Central memory CD4-positive, alpha-beta T cell (primary cell): ENCODE measurements around the gene ANKRD40CL.
"Not testable (repeated sequence)": the region's sequence is repeated elsewhere in the genome, so short reads cannot be mapped to it uniquely, and the experiment has no call there.

Experiments used
- DNase-seq: peaks from one replicate; pipeline ENCODE4 v3.0.0; 2022
- total RNA-seq, 3 experiments: gene quantifications; one replicate each; lab custom pipeline; 2026; lab: John Stamatoyannopoulos, UW

The ANKRD40CL gene, protein sequence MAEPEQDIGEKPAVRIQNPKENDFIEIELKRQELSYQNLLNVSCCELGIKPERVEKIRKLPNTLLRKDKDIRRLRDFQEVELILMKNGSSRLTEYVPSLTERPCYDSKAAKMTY
- 0 reads per million in 3 experiments for total RNA-seq

DNA sequence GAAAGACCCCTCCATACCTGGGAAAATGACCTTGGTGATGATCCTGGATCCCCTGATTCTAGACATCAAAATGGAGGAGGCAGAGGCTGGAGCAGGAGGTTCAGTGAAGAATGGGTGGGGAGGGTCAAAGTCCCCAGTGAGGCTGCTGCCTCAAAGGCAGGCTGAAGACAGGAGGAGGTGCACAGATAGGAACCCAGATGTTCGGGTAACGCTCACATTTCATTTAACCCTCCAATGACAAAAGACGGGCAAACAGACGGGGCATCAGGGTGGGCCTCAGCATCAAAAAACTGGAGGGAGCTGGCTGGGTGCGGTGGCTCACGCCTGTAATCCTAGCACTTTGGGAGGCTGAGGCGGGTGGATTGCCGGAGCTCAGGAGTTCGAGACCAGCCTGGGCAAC, at the start of gene ANKRD40CL:
TSS of gene ANKRD40CL (minus strand) at position 73 of the 400 bp plus-strand sequence. CDS start 605 bp downstream, outside the sequence.
- DNase-seq: no peak

DNA sequence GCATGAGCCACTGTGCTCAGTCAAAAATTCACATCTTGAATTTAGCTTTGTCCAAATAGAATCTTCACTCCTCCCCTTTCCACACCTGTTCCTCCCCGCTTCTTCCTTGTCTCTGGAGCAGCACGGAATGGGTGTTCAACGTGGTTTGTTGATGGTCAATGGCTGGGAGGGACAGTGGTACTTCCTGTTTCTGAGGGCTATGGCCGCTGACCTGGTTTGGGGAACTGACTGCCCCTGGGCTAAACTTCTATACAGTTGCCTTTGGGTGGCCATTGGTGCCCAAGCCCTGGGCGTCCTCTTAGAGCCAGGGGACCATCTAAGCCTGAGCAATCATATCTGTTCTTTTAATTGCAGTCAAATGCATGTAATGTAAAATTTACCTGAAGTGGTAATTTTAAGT, 49.0 kb upstream of the ANKRD40CL start:
- no peak for DNase-seq

GRCh38 chr17:50815400-50815799, 48.1 kb upstream of the ANKRD40CL start:
- no peak for DNase-seq

DNA sequence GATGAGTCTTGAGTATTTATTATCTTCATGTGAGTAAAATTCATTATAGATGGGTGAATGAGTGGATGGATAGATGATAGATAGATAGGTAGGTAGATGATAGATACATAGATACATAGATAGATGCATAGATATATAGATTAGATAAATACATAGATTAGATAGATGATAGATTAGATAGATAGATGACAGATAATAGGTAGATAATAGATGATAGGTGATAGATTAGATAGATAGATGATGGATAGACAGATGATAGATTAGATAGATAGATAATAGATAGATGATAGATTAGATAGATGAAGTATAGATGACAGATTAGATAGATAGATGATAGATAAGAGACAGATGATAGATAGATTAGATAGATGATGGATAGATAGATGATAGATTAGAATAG, 46.3 kb upstream of the ANKRD40CL start:
- DNase-seq: no peak

- DNase-seq: no peak
Measured at GRCh38 chr17:50808888-50809287, 41.6 kb upstream of the ANKRD40CL start.

GRCh38 chr17:50808413-50808812, 41.1 kb upstream of the ANKRD40CL start:
- no peak for DNase-seq

DNA sequence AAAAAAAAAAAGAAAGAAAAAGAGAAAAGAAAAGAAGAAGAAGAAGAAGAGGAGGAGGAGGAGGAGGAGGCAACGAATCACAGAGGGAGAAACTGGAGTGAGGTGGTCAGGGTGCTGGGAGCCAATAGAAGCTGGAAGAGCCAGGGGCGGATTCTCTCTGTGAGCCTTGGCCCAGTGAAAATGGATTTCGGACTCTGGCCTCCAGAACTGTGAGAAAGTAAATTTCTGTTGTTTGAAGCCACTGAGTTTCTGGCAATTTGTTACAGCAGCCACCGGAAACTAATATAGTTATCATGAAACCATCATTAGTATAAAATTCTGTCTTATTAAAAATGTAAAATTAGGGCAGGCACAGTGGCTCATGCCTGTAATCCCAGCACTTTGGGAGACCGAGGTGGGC, 40.4 kb upstream of the ANKRD40CL start:
- DNase-seq: no peak

DNA sequence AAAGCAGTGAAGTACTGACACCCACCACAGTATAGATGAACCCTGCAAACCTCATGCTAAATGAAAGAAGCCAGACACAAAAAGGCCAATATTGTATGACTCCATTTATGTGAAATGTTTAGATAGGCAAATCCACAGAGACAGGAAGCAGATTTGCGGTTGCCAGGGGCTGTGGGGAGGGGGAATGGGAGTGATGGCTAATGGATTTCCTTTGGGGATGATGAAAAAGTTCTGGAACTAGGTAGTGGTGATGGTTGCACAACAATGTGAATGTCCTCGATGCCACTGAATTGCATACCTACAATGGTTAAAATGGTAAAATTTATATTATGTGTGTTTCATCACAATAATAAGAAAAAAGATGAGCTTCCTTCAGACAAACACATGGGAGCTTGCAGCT, 39.7 kb upstream of the ANKRD40CL start:
- DNase-seq: no peak

DNA sequence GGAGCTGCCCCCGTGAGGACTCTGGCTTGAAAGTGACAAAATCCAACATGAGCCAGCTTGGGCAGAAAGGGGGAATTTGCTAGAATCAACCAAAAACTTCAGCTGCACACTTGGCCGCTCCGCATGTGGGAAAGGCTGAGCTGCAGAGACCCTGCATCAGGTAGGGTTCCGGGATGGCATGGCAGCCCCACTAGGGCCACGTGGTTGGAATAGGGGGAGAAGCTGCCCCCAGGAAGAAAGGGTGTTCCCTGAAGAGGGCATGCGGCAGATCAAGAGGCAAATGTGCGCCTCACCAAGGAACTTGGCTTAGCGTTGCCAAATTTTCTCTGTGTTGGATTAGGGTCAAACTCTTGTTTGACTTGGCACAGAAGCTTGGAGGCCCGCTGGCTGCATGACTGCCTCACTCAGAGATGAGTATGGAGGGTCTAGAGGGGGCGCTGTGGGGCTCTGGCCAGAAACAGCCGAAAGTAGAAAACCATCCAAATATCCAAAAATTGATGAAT, 38.9 kb upstream of the ANKRD40CL start:
- no peak for DNase-seq

DNA sequence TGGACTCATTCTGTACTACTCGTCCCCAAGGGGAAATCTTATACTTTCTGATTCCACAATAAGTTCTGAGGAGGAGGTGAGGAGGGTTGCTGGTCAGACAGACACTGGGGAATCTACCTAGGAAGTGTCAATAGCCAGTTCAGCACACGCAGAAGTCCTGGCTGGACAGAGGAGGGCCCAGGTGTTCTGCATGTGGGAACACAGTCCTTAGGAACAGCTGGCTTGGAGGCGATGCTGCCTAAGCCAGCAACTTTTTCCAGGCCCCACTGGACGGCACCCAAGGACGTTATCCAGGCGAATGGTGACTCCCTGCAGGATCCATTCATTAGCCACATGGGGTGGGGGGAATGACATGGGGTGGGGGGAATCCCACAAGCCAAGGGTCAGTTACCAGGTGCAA, 38.2 kb upstream of the ANKRD40CL start:
- DNase-seq: no peak

GRCh38 chr17:50804749-50805475, 37.6 kb upstream of the ANKRD40CL start:
- not testable (repeated sequence) for DNase-seq

DNA sequence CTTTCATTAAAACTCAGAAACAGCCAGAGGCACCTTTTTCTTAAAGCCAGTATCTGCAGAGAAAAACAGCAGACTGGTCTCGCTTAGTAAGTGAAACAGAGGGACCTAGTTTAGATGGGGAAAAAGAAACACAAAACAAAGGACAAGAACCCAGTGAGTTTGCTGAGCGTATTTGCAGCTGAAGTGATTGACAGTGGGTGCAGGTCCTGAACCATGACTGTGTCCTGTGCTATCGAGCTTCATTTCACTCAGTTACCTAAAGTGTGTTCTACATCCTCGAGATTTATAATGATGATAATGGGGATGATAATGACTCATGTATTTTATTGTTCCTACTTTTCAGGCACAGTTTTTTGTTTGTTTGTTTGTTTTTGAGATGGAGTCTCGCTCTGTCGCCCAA, 36.4 kb upstream of the ANKRD40CL start:
- no peak for DNase-seq

GRCh38 chr17:50802609-50803571, 35.6 kb upstream of the ANKRD40CL start:
- no peak for DNase-seq

DNA sequence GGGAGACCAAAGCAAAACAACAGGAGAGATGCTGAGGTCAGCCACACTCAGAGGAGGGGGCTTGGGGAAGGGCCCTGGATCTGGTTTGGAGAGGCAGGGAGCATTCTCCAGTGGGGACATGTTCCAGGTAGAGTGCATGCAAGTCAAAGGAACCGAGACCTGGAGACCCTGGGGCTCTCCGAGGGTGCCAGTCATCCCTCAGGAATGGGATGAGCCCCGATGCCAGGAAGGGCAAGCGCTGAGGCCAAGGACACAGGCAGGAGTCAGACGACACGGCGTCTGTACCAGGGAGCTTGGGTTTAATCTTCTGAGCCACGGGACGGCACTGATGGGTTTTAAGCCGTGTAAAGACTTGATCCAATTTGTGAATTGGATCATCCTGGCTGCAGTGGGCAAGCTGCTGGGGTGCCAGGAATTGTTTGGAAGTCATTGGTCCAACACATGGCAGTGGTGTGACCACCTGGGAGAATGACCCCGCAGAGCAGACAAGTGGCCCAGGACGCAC, 32.9 kb upstream of the ANKRD40CL start:
- no peak for DNase-seq

DNA sequence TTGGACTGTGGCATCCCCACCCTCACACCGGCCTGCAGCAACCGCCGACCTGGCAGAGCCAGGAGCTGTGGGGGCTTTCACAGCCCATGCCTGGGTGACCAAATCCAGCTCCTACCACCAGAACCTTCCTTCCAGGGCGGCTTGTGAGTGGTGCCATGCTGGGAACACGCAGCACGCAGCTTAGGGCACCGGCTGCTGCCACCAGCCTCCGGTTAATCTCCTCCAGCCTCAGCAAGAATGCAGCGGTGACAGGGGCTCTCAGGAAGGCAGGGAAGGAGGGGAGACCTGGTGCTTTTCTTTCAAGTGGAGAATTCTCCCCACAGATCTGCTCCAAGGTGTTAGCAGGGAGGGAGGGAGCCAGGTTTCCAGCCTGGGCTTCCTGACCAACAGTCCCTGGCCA, 32.3 kb upstream of the ANKRD40CL start:
- no peak for DNase-seq

GRCh38 chr17:50798424-50799288, 31.3 kb upstream of the ANKRD40CL start:
- no peak for DNase-seq

- no peak for DNase-seq
Measured at GRCh38 chr17:50797135-50797810, 30.0 kb upstream of the ANKRD40CL start.

- no peak for DNase-seq
Measured at GRCh38 chr17:50794361-50794760, 27.0 kb upstream of the ANKRD40CL start.

DNA sequence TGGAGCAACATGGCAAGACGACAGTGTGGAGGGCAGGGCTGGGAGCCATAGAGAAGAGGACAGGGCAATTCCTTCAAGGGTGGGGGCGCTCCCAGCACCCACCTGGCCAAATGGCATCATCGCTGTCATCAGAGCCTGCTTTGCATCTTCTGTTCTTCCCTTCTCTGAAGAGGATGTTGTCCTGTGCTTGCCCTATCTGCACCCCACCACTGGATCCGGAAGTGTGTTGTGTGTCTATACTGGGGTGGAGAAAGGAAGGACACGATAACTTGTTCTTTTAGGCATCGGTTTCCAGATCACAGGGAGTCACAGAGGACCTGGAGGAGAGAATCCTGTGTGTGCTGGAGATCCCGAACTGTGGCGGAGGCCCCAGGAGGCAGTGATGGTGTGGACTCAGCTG, 25.7 kb upstream of the ANKRD40CL start:
- DNase-seq: no peak

GRCh38 chr17:50792132-50792531, 24.8 kb upstream of the ANKRD40CL start:
- DNase-seq: no peak

DNA sequence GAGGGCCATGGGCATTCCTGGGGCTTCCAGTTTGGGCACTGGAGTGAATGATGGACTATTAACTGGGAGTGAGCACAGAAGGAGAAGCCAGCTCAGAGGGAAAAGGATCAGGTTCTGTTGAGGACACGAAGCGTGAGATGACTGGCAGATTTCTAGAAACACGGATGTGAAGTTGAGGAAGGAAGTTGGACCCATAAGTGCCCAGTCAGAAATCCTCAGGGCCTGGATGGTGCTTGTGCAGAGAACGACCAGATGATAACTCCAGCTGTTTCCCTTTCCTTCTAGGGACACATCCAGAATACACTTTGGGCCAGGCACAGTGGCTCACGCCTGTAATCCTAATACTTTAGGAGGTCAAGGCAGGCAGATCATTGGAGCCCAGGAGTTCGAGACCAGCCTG, 23.3 kb upstream of the ANKRD40CL start:
- no peak for DNase-seq

- no peak for DNase-seq
Measured at GRCh38 chr17:50787106-50787505, 19.8 kb upstream of the ANKRD40CL start.
